H1 (cell line): ENCODE measurements around the gene MCUB.

ENCODE experiments used
- BRCA1 ChIP-seq: IDR thresholded peaks from 2 replicates; pipeline ENCODE4 v1.6.1; 2012; ENCODE audit warnings: low read depth, low read length, improper control_type of control experiment
- CBX5 ChIP-seq: fragments of 300-800, 300-1000 bp; sonication (generic); IDR thresholded peaks from 2 replicates; pipeline ENCODE4 v1.7.1; 2016; ENCODE audit warnings: antibody characterized with exemption, low read length, low read depth
- CTCF ChIP-seq, 3 experiments: IDR thresholded peaks; 1 replicate in 2 of 3; 2 replicates in 1 of 3; pipeline versions ENCODE4 v1.5.1 to v1.6.1; 2011; ENCODE audit warnings: low read length in 3 of 3, mild to moderate bottlenecking in 3 of 3, inconsistent platforms in 2 of 3, low read depth in 1 of 3, moderate library complexity in 1 of 3; ENCODE audit not compliant: insufficient read depth in 1 of 3; ENCODE audit errors: control extremely low read depth in 1 of 3
- GABPA ChIP-seq: IDR thresholded peaks from 2 replicates; pipeline ENCODE4 v1.6.1; 2011; ENCODE audit warnings: mild to moderate bottlenecking, low read length, moderate library complexity, borderline replicate concordance; ENCODE audit not compliant: insufficient read depth
- NRF1 ChIP-seq: IDR thresholded peaks from 2 replicates; pipeline ENCODE4 v1.6.1; 2011; ENCODE audit warnings: mild to moderate bottlenecking, low read depth, low read length, improper control_type of control experiment
- POLR2A ChIP-seq, 2 experiments: IDR thresholded peaks; 1 replicate in 1 of 2; 2 replicates in 1 of 2; pipeline ENCODE4 v1.6.1; 2011; ENCODE audit warnings: low read depth in 2 of 2, low read length in 2 of 2, mild to moderate bottlenecking in 2 of 2; ENCODE audit errors: control extremely low read depth in 1 of 2
- POLR2AphosphoS5 ChIP-seq: IDR thresholded peaks from 2 replicates; pipeline ENCODE4 v1.6.1; 2011; ENCODE audit warnings: low read depth, low read length
- RXRA ChIP-seq: IDR thresholded peaks from 2 replicates; pipeline ENCODE4 v1.6.1; 2011; ENCODE audit warnings: low read depth, mild to moderate bottlenecking, low read length, moderate library complexity; ENCODE audit not compliant: insufficient read depth
- TAF1 ChIP-seq: IDR thresholded peaks from 2 replicates; pipeline ENCODE4 v1.6.1; 2011; ENCODE audit warnings: mild to moderate bottlenecking, low read depth, low read length
- YY1 ChIP-seq: IDR thresholded peaks from 2 replicates; pipeline ENCODE4 v1.6.1; 2011; ENCODE audit warnings: low read depth, mild to moderate bottlenecking, low read length

- TF ChIP-seq CTCF (IDR thresholded peaks at IDR 0.05; ENCODE audit: control extremely low read depth in 1 of 3, insufficient read depth in 1 of 3, low read depth in 1 of 3, low read length in 3 of 3) (no peak), GABPA (no peak), YY1 (no peak), POLR2AphosphoS5 (no peak), BRCA1 (no peak), RXRA (no peak), CBX5 (no peak), TAF1 (no peak), NRF1 (no peak), POLR2A (IDR thresholded peaks at IDR 0.05; ENCODE audit: control extremely low read depth in 1 of 2, low read depth in 2 of 2, low read length in 2 of 2) (no peak)
Measured at GRCh38 chr4:109572154-109572553, 12.1 kb downstream of the MCUB start.
